GM21786 (cell line): Measurements from ENCODE around the gene SIRPA.

Experiments
- ATAC-seq: cut with Tn5 transposase; IDR thresholded peaks from one replicate; pipeline ENCODE4 v1.9.1; 2021; ENCODE audit not compliant: unreplicated experiment

SIRPA gene

DNA sequence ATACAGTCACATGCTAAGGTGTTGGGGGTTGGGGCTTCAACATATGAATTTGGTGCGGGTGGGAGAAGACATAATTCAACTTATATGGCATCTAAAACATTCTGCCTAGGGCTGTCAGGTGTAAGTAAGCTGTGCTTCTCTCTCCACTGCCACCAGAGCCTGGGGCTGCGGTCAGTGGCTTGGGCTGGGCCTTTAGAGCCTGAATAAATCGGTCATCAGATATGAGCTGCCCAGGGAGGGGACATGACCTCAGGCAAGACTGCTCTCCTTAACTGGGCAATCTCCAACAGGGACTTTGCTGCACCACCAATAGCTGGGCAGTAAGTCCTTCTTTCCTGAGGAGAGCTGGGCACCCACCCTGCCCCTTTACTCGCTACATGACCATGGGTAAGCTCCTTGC lies 24.9 kb upstream of the SIRPA start:
- no peak for ATAC-seq

DNA sequence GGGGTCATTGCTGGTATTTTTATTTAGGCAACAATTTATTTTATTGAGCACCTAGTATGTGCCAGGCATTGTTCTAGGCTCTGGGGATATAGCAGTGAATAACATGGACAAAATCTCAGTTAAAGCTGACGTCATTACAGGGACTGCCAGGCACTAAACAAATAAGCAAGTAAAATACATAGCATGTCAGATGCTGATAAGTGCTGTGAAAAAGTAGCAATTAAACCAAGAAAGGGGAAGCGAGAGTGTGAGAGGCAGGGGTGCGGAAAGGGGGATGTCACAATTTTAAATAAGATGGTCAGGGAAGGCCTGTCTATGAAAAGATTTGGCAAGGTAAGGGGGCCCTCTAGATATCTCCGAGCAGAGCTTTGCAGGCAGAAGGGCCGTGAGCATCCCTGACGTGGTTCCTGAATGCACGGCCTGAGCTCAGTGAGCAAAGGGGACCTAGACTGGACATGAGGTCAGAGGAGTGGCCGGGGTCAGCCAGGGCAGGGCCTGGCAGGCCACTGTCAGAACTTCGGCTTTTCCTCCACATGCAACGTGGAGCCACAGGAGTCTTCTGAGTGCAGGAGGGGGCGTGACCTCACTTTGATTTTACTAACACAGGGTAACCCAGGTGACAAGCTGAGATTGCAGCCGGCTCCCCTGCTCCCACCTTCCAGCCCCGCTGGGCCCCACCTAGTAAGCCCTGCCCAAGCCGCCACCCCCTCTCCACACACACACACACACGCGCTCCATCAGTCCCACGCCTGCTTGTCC lies 24.2 kb upstream of the SIRPA start:
- ATAC-seq: peak; percentile 68

- no peak for ATAC-seq
These were observed 23.3 kb upstream of the SIRPA start for GRCh38 chr20:1871807-1872458.

- no peak for ATAC-seq
These were observed 22.6 kb upstream of the SIRPA start for GRCh38 chr20:1872459-1873097.

- ATAC-seq: no peak
These were observed 20.6 kb upstream of the SIRPA start for GRCh38 chr20:1874450-1875182.

DNA sequence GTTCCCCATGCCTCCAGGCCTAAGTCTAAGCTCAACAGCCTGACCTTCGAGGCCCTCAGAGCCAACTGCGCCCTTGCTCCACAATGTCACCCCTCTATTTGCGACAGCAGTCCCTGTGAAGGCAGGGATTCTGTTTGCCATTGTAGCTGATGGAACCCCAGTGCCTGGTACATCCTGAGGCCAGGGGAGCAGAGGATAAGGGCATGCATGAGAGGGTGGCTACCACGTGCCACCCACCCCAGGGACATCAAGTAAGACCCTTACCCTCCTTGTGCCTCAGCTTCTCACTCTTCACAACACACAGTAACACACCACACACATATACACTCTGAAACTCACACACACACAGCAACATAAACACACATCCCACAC lies 20.0 kb upstream of the SIRPA start:
- ATAC-seq: no peak

DNA sequence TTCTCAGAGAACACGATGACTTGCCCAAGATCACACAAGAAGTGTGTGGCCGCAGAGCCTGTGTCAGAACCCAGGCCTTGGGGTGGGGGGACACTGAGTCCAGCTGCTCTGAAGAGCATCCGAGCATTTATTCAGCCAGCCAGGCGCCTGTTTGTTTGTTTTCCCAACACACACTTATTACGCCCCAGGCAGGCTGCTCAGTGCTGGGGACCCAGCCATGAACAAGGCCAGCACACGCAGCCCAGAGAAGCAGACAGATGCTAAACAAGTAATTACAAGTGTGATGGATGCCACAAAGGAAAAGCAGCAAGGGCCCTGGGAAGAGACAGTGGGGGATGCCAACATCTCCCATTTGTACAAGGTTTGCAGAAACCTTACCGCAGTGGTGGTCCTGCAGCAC lies 19.4 kb upstream of the SIRPA start:
- ATAC-seq: no peak

GRCh38 chr20:1876217-1876921 lies 18.8 kb upstream of the SIRPA start:
- ATAC-seq: no peak

DNA sequence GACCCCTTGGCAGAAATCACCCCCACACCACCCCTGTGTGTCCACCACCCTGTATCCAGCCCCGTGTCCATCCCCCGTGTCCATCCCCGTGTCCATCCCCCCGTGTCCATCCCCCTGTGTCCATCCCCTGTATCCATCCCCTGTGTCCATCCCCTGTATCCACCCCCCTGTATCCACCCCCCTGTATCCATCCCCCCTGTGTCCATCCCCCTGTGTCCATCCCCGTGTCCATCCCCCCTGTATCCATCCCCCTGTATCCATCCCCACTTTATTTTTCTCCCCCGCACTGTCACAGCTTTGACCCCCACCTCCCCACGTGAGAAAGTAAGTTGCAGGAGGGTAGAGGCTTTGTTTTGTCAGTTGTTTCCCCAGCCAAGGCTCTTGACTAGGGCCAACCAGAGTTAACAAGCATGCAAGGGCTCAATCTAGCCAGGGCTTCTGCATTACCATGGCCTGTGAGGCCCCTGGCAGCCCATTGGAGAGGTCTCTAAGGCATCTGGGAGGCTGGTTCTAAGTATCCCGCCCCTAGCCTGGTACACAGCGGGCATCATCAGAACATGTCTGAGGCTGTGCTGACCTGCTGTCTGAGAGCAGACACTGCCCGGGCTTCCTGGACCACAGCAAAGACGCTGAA lies 18.1 kb upstream of the SIRPA start:
- no peak for ATAC-seq

GRCh38 chr20:1877609-1878200 lies 17.5 kb upstream of the SIRPA start:
- no peak for ATAC-seq

DNA sequence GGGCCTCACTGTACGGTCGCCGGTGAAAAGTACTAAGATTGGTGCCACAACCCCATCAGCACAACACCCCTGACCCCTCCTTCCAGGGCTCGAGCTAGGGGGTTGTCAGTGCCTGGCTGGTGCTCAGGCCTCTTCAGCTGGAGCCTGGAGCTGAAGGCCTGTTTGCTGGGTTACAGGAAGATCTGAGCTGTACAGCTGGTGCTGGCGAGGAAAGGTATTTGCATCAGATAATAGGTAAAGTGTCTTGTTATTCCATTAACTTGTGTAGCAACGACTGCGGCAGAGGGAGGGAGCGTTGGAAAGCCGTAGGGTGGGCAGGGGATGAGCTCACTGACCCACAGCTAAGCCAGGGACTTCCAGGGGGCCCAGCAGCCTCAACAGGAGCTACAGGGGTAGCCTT lies 15.8 kb upstream of the SIRPA start:
- no peak for ATAC-seq

DNA sequence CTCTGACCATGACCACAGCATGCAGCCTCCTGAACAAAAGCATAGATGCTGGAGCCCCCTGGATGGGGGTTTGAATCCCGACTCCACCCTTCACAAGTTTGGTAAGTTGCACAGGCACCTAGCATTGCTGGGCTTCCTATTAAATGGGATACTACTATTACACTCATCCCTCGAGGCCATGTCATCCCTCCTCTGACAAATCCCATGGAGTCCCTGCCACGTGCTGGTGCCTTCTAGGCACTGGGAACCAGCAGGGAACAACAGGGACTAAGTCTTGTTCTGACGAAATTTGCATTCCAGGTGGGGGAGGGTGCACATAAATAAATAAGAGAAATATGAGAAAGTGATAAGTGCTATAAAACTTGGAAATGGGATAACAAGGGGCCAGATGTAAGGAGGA lies 15.3 kb upstream of the SIRPA start:
- ATAC-seq: no peak

- ATAC-seq: no peak
These were observed 14.5 kb upstream of the SIRPA start for GRCh38 chr20:1880529-1881239.

DNA sequence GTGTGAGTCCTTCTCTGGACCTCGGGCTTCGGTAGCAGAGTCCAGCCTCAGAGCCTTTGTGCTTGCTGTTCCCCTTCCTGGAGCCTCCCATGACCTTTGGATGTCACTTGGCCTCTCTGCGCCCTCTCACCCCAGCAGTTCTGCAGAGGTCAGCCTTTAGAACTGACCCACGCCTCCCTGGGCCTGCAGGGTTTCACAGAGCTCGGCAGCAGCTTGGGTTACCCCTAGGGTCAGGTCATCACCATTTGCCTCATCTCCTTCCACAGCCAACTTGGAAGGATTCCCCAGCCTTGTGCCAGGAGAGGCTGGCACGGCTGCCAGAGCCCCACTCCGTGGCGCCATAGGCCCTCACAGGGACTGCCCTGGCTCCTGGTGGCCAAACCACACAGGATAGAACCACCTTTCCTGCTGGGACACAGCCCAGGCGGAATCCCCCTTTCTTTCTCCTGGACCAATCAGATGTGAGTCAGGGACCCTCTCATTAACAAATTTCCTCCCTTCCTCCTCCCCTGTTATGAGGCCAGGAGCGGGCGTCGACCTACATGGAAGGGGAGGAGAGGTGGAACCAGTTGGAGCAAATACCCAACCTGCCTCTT lies 13.9 kb upstream of the SIRPA start:
- no peak for ATAC-seq

- no peak for ATAC-seq
These were observed 13.2 kb upstream of the SIRPA start for GRCh38 chr20:1882026-1882425.

DNA sequence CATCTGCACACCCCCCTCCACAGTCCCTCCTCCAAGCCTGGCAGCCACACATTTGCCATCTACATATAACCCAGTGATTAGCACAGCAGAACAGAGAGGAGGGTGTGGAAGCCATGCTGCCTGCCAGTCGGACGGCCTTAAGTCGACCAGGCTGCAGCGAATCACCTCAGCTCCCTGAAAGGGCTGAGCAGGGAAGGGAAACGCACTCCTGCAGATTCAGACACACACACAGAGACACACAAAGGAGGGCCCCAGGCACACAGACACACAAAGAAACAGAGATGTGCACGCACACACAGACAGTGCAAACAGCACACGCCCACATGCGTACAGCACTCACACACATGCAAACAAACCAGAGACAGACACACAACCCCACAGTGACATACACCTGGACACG lies 11.2 kb upstream of the SIRPA start:
- no peak for ATAC-seq

DNA sequence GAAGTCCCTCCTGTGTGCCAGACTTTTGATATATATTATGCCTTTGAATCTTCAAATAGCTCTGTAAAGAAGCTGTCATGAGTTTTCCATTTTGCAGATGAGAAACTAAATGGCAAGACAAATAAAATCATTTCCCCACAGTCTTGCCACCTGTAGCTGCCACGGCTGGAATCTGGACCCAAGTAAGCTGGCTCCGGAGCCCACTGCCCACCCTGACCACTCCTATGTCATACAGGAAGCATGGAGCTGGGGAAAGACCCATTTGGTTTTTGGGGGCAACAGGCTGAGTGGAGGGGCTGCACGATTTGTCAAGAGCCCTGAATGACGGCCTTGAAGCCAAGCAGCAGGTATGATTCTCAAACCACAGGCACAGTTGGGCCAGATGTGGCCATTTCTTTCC lies 10.0 kb upstream of the SIRPA start:
- ATAC-seq: no peak

DNA sequence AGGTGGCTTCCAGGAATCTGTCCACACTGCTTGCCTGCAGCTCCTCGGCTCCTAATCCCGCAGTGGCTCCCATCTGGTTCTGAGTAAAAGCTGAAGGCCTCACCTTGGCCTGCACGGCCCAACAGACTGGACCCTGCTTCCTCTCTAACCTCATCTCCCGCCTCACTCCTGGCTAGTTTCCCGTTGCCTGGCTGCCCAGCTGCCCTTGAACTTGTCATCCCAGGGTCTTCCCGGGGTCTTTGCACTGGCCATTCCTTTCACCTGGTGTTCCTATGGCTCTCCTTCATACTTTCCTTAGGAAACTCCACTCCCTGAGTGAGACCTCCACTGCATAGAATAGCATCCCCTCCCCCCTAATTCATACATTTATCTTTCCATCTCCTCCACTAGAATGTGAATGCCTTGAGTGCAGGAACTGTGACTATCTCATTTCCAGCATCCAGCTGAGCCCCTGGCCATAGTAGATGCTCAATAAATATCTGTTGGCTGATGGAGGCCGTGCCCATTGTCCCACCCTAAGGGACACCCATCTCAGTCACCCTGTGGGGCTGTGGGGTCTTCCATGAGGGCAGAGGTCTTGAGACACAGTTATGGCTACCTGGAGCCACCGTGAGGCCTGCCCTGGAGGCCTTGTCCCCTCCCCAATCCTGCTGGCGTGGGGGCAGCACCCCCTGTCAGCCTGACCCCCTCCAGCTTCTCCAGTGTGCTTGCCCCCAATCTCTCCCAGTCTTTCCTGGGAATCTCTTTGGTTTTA lies 9.1 kb upstream of the SIRPA start:
- ATAC-seq: no peak

- ATAC-seq: no peak
These were observed 7.9 kb upstream of the SIRPA start for GRCh38 chr20:1887321-1887720.
